H1 (cell line): ENCODE data around the gene KAT5. TPM values are rescaled to one million over a fixed set of nuclear protein-coding genes. Genes with fewer than 3 reads are reported as not detected.

Experiments
- CTCF ChIA-PET: fragments of 300-600 bp; sonication (Branson Sonifier 250); formaldehyde crosslinking; loops from one replicate; lab custom pipeline; 2021; ENCODE audit not compliant: partially characterized antibody; lab: Charles Lee
- POLR2A ChIA-PET: fragments of 300-600 bp; sonication (Branson Sonifier 250); formaldehyde crosslinking; loops from one replicate; lab custom pipeline; 2021; ENCODE audit warnings: inconsistent platforms; ENCODE audit not compliant: partially characterized antibody; lab: Charles Lee
- DNase-seq, 2 experiments: peaks; one replicate each; pipeline versions ENCODE4 v3.0.0 to v3.0.0-alpha.2; 2010 to 2022; ENCODE audit warnings: low spot score in 2 of 2, low read depth in 1 of 2, mixed read lengths in 1 of 2
- FAIRE-seq: peaks from 2 replicates; lab custom pipeline; 2011; peaks lifted over from hg19 to GRCh38; lab: Jason Lieb, UNC
- H2AFZ ChIP-seq: 2 replicates; pipeline ENCODE4 v1.8.1; 2012; ENCODE audit warnings: low read length, inconsistent platforms
- H2AK5ac ChIP-seq: 2 replicates; pipeline ENCODE4 v1.6.1; 2013; ENCODE audit warnings: low read depth, low read length
- H2BK120ac ChIP-seq: replicated peaks from 2 replicates; pipeline ENCODE3; 2013; ENCODE audit warnings: low read depth, low read length, inconsistent platforms
- H2BK12ac ChIP-seq: 2 replicates; pipeline ENCODE4 v1.6.1; 2013; ENCODE audit warnings: low read depth, low read length
- H2BK15ac ChIP-seq: 2 replicates; pipeline ENCODE4 v1.6.1; 2013; ENCODE audit warnings: low read length
- H2BK20ac ChIP-seq: 2 replicates; pipeline ENCODE4 v1.6.1; 2013; ENCODE audit warnings: low read length
- H2BK5ac ChIP-seq: 2 replicates; pipeline ENCODE4 v1.6.1; 2013; ENCODE audit warnings: low read depth, low read length
- H3K14ac ChIP-seq: 2 replicates; pipeline ENCODE4 v1.6.1; 2013; ENCODE audit warnings: inconsistent platforms; ENCODE audit not compliant: insufficient read length
- H3K18ac ChIP-seq: 2 replicates; pipeline ENCODE4 v1.6.1; 2013; ENCODE audit warnings: low read length; ENCODE audit errors: extremely low read depth
- H3K23ac ChIP-seq: 2 replicates; pipeline ENCODE4 v1.6.1; 2013; ENCODE audit warnings: inconsistent platforms; ENCODE audit not compliant: insufficient read length
- H3K23me2 ChIP-seq: 2 replicates; pipeline ENCODE4 v1.6.1; 2013; ENCODE audit warnings: low read depth, low read length
- H3K27ac ChIP-seq: 2 replicates; pipeline ENCODE4 v1.6.1; 2011; ENCODE audit warnings: low read depth, low read length, inconsistent platforms
- H3K27me3 ChIP-seq, 4 experiments: replicated peaks in 1 of 4; 1 replicate in 1 of 4; 2 replicates in 3 of 4; pipeline versions ENCODE4 v1.6.1 to v1.8.1; 2011 to 2013; ENCODE audit warnings: low read length in 3 of 4, mild to moderate bottlenecking in 3 of 4, inconsistent platforms in 2 of 4, mixed read lengths in 2 of 4, moderate library complexity in 1 of 4; ENCODE audit not compliant: control insufficient read depth in 3 of 4, insufficient read depth in 3 of 4; ENCODE audit errors: extremely low read depth in 1 of 4
- H3K36me3 ChIP-seq, 4 experiments: 2 replicates each; pipeline versions ENCODE4 v1.6.1 to v1.8.1; 2011 to 2013; ENCODE audit warnings: mild to moderate bottlenecking in 4 of 4, low read length in 3 of 4, moderate library complexity in 2 of 4, control low read depth in 1 of 4, inconsistent platforms in 1 of 4; ENCODE audit not compliant: insufficient read depth in 4 of 4, control insufficient read depth in 2 of 4
- H3K4ac ChIP-seq: replicated peaks from 2 replicates; pipeline ENCODE3; 2013; ENCODE audit warnings: low read length, low read depth, mixed read lengths, inconsistent platforms; ENCODE audit not compliant: insufficient read length
- H3K4me1 ChIP-seq, 4 experiments: replicated peaks in 1 of 4; 1 replicate in 1 of 4; 2 replicates in 3 of 4; pipeline versions ENCODE4 v1.6.1 to v1.8.1; 2011 to 2013; ENCODE audit warnings: low read length in 3 of 4, inconsistent platforms in 2 of 4, mixed read lengths in 1 of 4; ENCODE audit not compliant: insufficient read depth in 4 of 4, control insufficient read depth in 3 of 4
- H3K4me2 ChIP-seq, 2 experiments: 2 replicates each; pipeline versions ENCODE4 v1.6.1 to v1.8.1; 2011 to 2013; ENCODE audit warnings: low read depth in 2 of 2, low read length in 2 of 2, control low read depth in 1 of 2, inconsistent platforms in 1 of 2, mild to moderate bottlenecking in 1 of 2; ENCODE audit not compliant: insufficient read depth in 1 of 2
- H3K4me3 ChIP-seq, 4 experiments: fragments of 200-600, 300-600 bp in 1 of 4; sonication (generic), shearing (Covaris generic), sonication (Bioruptor Twin) in 1 of 4; 2 replicates each; pipeline versions ENCODE4 v1.5.1 to v1.8.1; 2011 to 2016; ENCODE audit warnings: low read length in 4 of 4, low read depth in 3 of 4, control low read depth in 2 of 4, inconsistent platforms in 2 of 4, mild to moderate bottlenecking in 2 of 4, mixed read lengths in 1 of 4, moderate library complexity in 1 of 4; ENCODE audit not compliant: insufficient read depth in 2 of 4; ENCODE audit errors: extremely low read depth in 1 of 4
- H3K56ac ChIP-seq: replicated peaks from 2 replicates; pipeline ENCODE3; 2013; ENCODE audit warnings: low read depth, mild to moderate bottlenecking, mixed read lengths, low read length, inconsistent platforms; ENCODE audit not compliant: insufficient read length
- H3K79me1 ChIP-seq: 2 replicates; pipeline ENCODE4 v1.6.1; 2013; ENCODE audit warnings: low read depth, low read length, control low read depth
- H3K79me2 ChIP-seq, 2 experiments: 2 replicates each; pipeline versions ENCODE4 v1.6.1 to v1.8.1; 2012 to 2013; ENCODE audit warnings: low read length in 2 of 2, mild to moderate bottlenecking in 2 of 2, inconsistent platforms in 1 of 2; ENCODE audit not compliant: insufficient read depth in 2 of 2, control insufficient read depth in 1 of 2
- H3K9ac ChIP-seq, 4 experiments: replicated peaks in 1 of 4; 1 replicate in 1 of 4; 2 replicates in 3 of 4; pipeline versions ENCODE4 v1.6.1 to v1.8.1; 2011 to 2013; ENCODE audit warnings: low read depth in 3 of 4, low read length in 3 of 4, control low read depth in 2 of 4, mild to moderate bottlenecking in 2 of 4, moderate library complexity in 2 of 4, inconsistent platforms in 1 of 4; ENCODE audit errors: extremely low read depth in 1 of 4
- H3K9me3 ChIP-seq, 2 experiments: 2 replicates each; pipeline versions ENCODE4 v1.6.1 to v1.8.1; 2012 to 2013; ENCODE audit warnings: mild to moderate bottlenecking in 2 of 2, moderate library complexity in 2 of 2, control low read depth in 1 of 2, inconsistent platforms in 1 of 2, low read depth in 1 of 2, low read length in 1 of 2, mixed read lengths in 1 of 2; ENCODE audit not compliant: insufficient read depth in 2 of 2
- H4K20me1 ChIP-seq, 2 experiments: replicated peaks in 1 of 2; 2 replicates each; pipeline versions ENCODE3 to v1.8.1; 2011 to 2013; ENCODE audit warnings: inconsistent platforms in 2 of 2, low read length in 2 of 2, mild to moderate bottlenecking in 1 of 2; ENCODE audit not compliant: insufficient read depth in 2 of 2, control insufficient read depth in 1 of 2
- H4K5ac ChIP-seq: 2 replicates; pipeline ENCODE4 v1.6.1; 2013; ENCODE audit warnings: low read length, low read depth, mixed read lengths, inconsistent platforms; ENCODE audit not compliant: insufficient read length
- H4K8ac ChIP-seq: 2 replicates; pipeline ENCODE4 v1.8.0; 2013; ENCODE audit warnings: mild to moderate bottlenecking, moderate library complexity, low read length, inconsistent platforms; ENCODE audit not compliant: insufficient read depth; ENCODE audit errors: extremely low read depth
- H4K91ac ChIP-seq: replicated peaks from 2 replicates; pipeline ENCODE3; 2013; ENCODE audit warnings: low read length, mixed read lengths, inconsistent platforms; ENCODE audit not compliant: insufficient read length
- EP300 ChIP-seq, 2 experiments: IDR thresholded peaks; 1 replicate in 1 of 2; 2 replicates in 1 of 2; pipeline ENCODE4 v1.6.1; 2011 to 2012; ENCODE audit warnings: low read depth in 2 of 2, low read length in 2 of 2, mild to moderate bottlenecking in 2 of 2, borderline replicate concordance in 1 of 2, inconsistent platforms in 1 of 2, moderate library complexity in 1 of 2
- WGBS, 2 experiments: shearing (Covaris generic) in 1 of 2; methylation state at CpG; one replicate each; pipeline versions ENCODE4 v1.1.6 to v1.1.7; 2013 to 2015; ENCODE audit warnings: low lambda C conversion rate in 2 of 2, mixed read lengths in 2 of 2, inconsistent platforms in 1 of 2, low coverage in 1 of 2, missing lambda C conversion rate in 1 of 2; ENCODE audit not compliant: insufficient replicate concordance in 2 of 2, insufficient coverage in 1 of 2, insufficient read length in 1 of 2; ENCODE audit errors: extremely low coverage in 1 of 2, missing lambda C conversion rate in 1 of 2; 5-methylcytosine and 5-hydroxymethylcytosine counted together
- polyA plus RNA-seq, 7 experiments: library from polyadenylated mRNA; depleted of rRNA in 3 of 7; stranded (reverse) in 5 of 7; unstranded in 2 of 7; fragments of >200 nt in 5 of 7; fragments of 200-250 nt in 2 of 7; gene quantifications; 1 replicate in 5 of 7; 2 replicates in 1 of 7; 4 replicates in 1 of 7; pipeline versions ENCODE4 v1.2.1 to v1.2.3, GENCODE V29; 2011 to 2013; ENCODE audit warnings: missing spikeins in 2 of 7, mixed read lengths in 2 of 7
- total RNA-seq: library from RNA; stranded (reverse); fragmentation: NEBNext Ultra II Directional; extraction: Animal tissue kit (Norgen Biotek cat#: 25700); gene quantifications from 2 replicates; pipeline ENCODE4 v1.2.1, GENCODE V29; 2021

The KAT5 gene
- total and polyA plus RNA-seq, 2 of the 8 experiments (the other 6 are each of a cell fraction or from before 2014, with no cell fraction given), result 26.7 to 37.4 TPM

GRCh38 chr11:65709661-65710060, 2.4 kb upstream of the KAT5 start:
- Histone ChIP-seq H3K4me3 (no peak overlapping the region), H4K8ac (no peak overlapping the region), H3K9me3 (0 out of 4 replicates have a peak, but pooled peaks cover 0 to 2% of the 10 kb centered on the region in 2 experiments), H3K18ac (no peak overlapping the region), H2BK15ac (no peak overlapping the region), H3K23ac (no peak overlapping the region), H3K4me2 (no peak overlapping the region), H2AK5ac (no peak overlapping the region), H3K36me3 (peaks cover 5 to 9% (median 6%) of the 10 kb centered on the region in 4 experiments), H2BK20ac (no peak overlapping the region), H3K27me3 (no peaks in the 10 kb centered on the region), H3K23me2 (peaks cover 3% of the 10 kb centered on the region; the same call in 1 of the 2 replicates), H4K5ac (no peak overlapping the region), H3K9ac (no peak overlapping the region), H3K56ac (no peak overlapping the region), H3K4ac (no peak overlapping the region), H3K79me1 (no peaks in the 10 kb centered on the region), H4K91ac (no peak overlapping the region), H3K4me1 (peaks cover 0 to 2% (median 2%) of the 10 kb centered on the region in 4 experiments; a peak in 1 of 7 replicates), H2BK120ac (no peak overlapping the region), H3K79me2 (no peaks in the 10 kb centered on the region), H2AFZ (no peak overlapping the region), H3K27ac (no peak overlapping the region), H4K20me1 (peaks cover 0 to 6% of the 10 kb centered on the region in 2 experiments), H3K14ac (no peak overlapping the region), H2BK5ac (no peak overlapping the region), H2BK12ac (no peak overlapping the region)
- ChIA-PET POLR2A (interaction anchor here (0.6 to 1.0 kb wide), 3 partner anchors 70 to 809 kb away, joined by 3 to 4 read pairs (median 3); partner anchors contain the start of gene MUS81), CTCF (interaction anchor here (0.7 to 1.3 kb wide), 3 partner anchors 59 to 183 kb away, joined by 3 read pairs; no protein-coding TSS in a partner anchor)
- DNase-seq (no peak), FAIRE-seq (no peak)
- WGBS, 2 experiments, result 83% methylated on average over 8 of the region's 8 CpGs; no CpG with 5 or more reads in 1 of the 2 experiments
- TF ChIP-seq EP300 (IDR thresholded peaks at IDR 0.05; ENCODE audit: borderline replicate concordance in 1 of 2, low read depth in 2 of 2, low read length in 2 of 2), result no peak
